K562 treated with DMSO at 1 percent for 24 hours (cell line): ENCODE results near the gene CEACAM4. TPM values are rescaled to one million over a fixed set of nuclear protein-coding genes. Genes with fewer than 3 reads are reported as not detected.

Source experiments
- total RNA-seq: library from RNA; unstranded; fragments of 300-600 nt; gene quantifications from 2 replicates; pipeline ENCODE4 v1.2.3, GENCODE V29; 2022; ENCODE audit warnings: low read depth; ENCODE audit not compliant: insufficient read depth

The CEACAM4 gene
- total RNA-seq: not detected in 2 replicates

GRCh38 chr19:41626877-41627276 is at the start of gene CEACAM4:
TSS of gene CEACAM4 (minus strand) at chr19:41627074. CDS start at chr19:41626963, 111 bp downstream.

GRCh38 chr19:41575998-41576397 is 50.9 kb downstream of the CEACAM4 start, which contains the start of gene CEACAM21:
TSS of gene CEACAM21 (plus strand) at chr19:41576166. CDS start at chr19:41576275, 109 bp downstream.

Other genes with a start within 250 kb of the CEACAM4 start
- 33.9 and 44.8 TPM in 2 replicates for gene EXOSC5, start 229.7 kb downstream of the CEACAM4 start, total RNA-seq
- gene BCKDHA, start 229.3 kb downstream of the CEACAM4 start, total RNA-seq: 72.3 and 74.8 TPM in 2 replicates
- 9.5 and 14.8 TPM in 2 replicates for gene B3GNT8, start 199.7 kb downstream of the CEACAM4 start, total RNA-seq
- 68.0 and 75.7 TPM in 2 replicates for gene DMAC2, start 187.2 kb downstream of the CEACAM4 start, total RNA-seq
- not detected in 2 replicates for gene ERICH4, start 183.9 kb downstream of the CEACAM4 start, total RNA-seq
- gene CEACAM21, start 50.9 kb downstream of the CEACAM4 start, total RNA-seq: 1.2 and 1.6 TPM in 2 replicates
- gene CEACAM7, start 61.2 kb upstream of the CEACAM4 start, total RNA-seq: not detected in 2 replicates
- not detected in 2 replicates for gene CEACAM5, start 81.6 kb upstream of the CEACAM4 start, total RNA-seq
- gene CEACAM6, start 128.5 kb upstream of the CEACAM4 start, total RNA-seq: not detected in 2 replicates
- not detected in 2 replicates for gene CEACAM3, start 169.5 kb upstream of the CEACAM4 start, total RNA-seq
- gene LYPD4, start 217.6 kb upstream of the CEACAM4 start, total RNA-seq: not detected in 2 replicates
- gene DMRTC2, start 218.0 kb upstream of the CEACAM4 start, total RNA-seq: not detected in 2 replicates
- 4,149 and 4,184 TPM in 2 replicates for gene RPS19, start 233.2 kb upstream of the CEACAM4 start, total RNA-seq